ENCODE results near the gene BAG5. TPM values are rescaled to one million over a fixed set of nuclear protein-coding genes. Genes with fewer than 3 reads are reported as not detected.
A peak's percentile ranks its signal among the peaks of the same experiment; 100 is the strongest.

BAG5 gene
- total RNA-seq, 1 donor from 2014 or later = 32.1 TPM

DNA sequence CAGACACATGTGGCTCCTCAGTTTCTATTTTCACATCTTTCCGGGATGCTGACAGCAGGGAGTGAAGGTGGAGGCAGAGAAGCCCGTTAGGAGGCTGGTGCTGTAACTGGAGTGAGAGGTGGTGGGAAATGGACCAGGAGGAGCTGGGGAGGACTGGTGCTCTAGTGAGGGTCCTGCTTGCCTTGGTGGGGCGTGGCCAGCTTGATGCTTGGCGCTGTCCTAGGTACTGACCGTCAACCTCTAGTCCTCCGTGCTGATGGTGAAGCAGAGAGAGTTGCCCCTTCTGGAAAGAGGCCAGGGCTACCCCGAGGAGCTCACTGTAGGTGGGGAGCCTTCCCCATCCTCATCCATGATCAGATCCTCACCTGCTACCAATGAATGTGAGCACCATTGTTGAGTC lies 32.1 kb downstream of the BAG5 start:
- no peaks in the 10 kb centered on the region for H3K9me3 Mint-ChIP-seq
- TF ChIP-seq, protein P1, sequence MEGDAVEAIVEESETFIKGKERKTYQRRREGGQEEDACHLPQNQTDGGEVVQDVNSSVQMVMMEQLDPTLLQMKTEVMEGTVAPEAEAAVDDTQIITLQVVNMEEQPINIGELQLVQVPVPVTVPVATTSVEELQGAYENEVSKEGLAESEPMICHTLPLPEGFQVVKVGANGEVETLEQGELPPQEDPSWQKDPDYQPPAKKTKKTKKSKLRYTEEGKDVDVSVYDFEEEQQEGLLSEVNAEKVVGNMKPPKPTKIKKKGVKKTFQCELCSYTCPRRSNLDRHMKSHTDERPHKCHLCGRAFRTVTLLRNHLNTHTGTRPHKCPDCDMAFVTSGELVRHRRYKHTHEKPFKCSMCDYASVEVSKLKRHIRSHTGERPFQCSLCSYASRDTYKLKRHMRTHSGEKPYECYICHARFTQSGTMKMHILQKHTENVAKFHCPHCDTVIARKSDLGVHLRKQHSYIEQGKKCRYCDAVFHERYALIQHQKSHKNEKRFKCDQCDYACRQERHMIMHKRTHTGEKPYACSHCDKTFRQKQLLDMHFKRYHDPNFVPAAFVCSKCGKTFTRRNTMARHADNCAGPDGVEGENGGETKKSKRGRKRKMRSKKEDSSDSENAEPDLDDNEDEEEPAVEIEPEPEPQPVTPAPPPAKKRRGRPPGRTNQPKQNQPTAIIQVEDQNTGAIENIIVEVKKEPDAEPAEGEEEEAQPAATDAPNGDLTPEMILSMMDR (conservative IDR thresholded peaks at IDR 0.05) = no peak
- H3K4me1 Mint-ChIP-seq = peaks cover 28% of the 10 kb centered on the region
- H3K27ac Mint-ChIP-seq (ENCODE audit: unreplicated experiment) = no peak overlapping the region
- peak overlapping the region; percentile 93 for H3K4me3 Mint-ChIP-seq
- no peak for DNase-seq (ENCODE audit: low read depth, low spot score)
- H3K36me3 Mint-ChIP-seq (ENCODE audit: low read depth) = no peaks in the 10 kb centered on the region
- H3K27me3 Mint-ChIP-seq (ENCODE audit: low read depth) = no peaks in the 10 kb centered on the region

DNA sequence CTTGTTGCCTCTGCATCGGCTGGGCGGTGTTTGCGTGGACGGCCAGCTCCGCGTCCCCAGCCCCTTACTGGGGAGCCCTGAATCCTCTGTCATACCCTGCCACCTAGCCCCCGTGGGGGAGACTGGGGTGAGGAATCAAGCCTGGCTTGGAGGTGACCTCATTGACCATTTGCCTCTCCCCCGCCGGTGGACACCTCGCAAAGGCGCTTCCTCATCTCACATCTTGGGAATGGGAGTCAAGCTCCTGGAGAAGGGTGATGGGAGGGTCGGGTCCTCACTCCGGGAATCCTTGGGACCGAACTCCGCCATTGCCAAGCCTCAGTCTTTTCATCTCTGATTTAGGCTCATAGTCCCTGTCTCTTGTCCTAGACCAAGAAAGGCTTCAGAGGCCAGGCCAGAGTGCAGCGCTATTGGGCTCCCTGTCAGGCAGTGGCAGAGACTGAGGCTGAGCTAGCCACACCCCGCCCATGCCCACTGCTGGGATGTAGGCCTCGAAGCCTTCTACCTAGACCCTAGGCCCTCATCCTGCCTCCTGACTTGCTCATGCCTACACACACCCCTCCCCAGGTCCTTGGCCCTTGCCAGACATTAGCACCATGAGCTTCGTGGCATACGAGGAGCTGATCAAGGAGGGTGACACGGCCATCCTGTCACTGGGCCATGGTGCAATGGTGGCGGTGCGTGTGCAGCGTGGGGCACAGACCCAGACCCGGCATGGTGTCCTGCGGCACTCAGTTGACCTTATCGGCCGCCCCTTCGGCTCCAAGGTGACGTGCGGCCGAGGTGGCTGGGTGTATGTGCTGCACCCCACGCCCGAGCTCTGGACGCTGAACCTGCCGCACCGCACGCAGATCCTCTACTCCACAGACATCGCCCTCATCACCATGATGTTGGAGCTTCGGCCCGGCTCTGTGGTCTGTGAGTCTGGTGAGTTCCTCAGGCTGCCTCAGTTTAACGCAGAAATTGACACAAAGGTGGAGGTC lies 32.8 kb downstream of the BAG5 start:
- Mint-ChIP-seq H3K27ac (ENCODE audit: unreplicated experiment) (peak overlapping the region; percentile 91), H3K36me3 (ENCODE audit: low read depth) (no peaks in the 10 kb centered on the region), H3K9me3 (no peaks in the 10 kb centered on the region), H3K4me1 (peaks cover 28% of the 10 kb centered on the region), H3K27me3 (ENCODE audit: low read depth) (peaks cover 3% of the 10 kb centered on the region), H3K4me3 (peak overlapping the region; percentile 93)
- no peak for DNase-seq (ENCODE audit: low read depth, low spot score)
- TF ChIP-seq, protein P1 (conservative IDR thresholded peaks at IDR 0.05) = no peak

DNA sequence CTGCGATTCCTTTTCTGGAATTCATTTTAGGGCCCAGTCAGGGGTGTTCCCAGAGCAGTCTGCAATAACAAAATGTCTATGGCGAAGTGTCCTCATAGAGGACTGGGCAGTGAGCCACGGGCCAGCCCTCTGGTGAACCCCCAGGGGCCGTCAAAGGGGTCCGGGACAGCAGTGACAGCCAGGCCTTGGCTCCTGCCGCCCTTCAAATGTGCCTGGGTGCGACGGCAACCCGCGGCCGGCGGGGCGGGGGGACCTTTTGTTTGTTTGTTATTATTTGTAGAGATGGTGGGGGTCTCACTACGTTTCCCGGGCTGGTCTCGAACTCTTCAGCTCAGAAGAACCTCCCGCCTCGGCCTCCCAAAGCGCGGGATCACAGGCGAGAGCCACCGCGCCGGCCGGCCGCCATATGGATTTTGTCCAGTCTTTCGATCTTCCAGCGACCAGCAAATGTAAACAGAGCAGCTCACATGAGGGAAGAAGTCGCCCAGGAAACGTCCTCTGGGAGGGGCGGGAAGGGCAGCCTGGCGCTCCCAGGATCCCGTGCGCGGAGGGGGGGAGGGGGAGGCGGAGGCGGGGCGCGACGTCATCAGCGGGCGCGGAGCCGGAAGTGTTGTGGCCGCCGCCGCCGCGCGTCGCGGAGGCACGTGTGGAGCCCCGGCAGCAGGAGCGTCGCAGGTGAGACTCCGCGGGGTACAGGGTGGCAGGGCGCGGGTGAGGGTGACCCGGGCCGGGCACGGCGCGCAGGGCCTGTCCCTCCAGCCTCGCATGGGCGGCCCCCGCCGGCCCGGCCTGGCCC lies 33.7 kb downstream of the BAG5 start, which contains the start of gene TRMT61A:
TRMT61A (plus strand) TSS at position 610 of the 796 bp plus-strand sequence. CDS start 783 bp downstream, outside the sequence.
- peaks cover 32% of the 10 kb centered on the region for H3K4me1 Mint-ChIP-seq
- H3K9me3 Mint-ChIP-seq = no peaks in the 10 kb centered on the region
- peak; percentile 70 for DNase-seq (ENCODE audit: low read depth, low spot score)
- no peaks in the 10 kb centered on the region for H3K36me3 Mint-ChIP-seq (ENCODE audit: low read depth)
- TF ChIP-seq, protein P1 (conservative IDR thresholded peaks at IDR 0.05) = no peak
- peak within 1 kb of the TSS; percentile 99 for H3K27ac Mint-ChIP-seq (ENCODE audit: unreplicated experiment)
- peak within 1 kb of the TSS; percentile 93 for H3K4me3 Mint-ChIP-seq
- H3K27me3 Mint-ChIP-seq (ENCODE audit: low read depth) = peaks cover 6% of the 10 kb centered on the region

DNA sequence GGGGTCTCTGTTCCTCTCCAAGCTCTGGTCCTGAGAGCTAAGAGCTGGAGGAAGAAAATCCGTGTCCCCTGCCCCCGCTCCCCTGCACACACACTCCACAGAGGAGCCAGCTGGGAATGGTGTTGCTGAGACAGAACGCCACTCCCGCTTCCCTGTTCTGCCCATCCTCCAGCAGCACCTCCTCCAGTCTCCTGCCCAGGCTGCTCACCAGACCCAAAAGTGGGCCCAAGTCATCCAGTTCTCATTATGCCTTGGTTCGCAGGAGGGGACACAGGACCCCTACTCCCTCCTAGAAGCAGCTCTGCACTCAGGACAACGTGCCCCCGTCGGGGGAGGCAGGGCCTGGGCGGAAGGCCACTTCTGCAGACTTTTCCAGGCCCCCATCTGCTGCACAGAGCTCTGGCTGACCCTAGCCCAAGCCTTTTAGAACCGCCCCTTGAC lies 34.3 kb downstream of the BAG5 start:
- no peaks in the 10 kb centered on the region for H3K36me3 Mint-ChIP-seq (ENCODE audit: low read depth)
- no peak overlapping the region for H3K27ac Mint-ChIP-seq (ENCODE audit: unreplicated experiment)
- H3K4me3 Mint-ChIP-seq = peak overlapping the region; percentile 93
- TF ChIP-seq, protein P1 (conservative IDR thresholded peaks at IDR 0.05) = no peak
- H3K4me1 Mint-ChIP-seq = peaks cover 37% of the 10 kb centered on the region
- no peak for DNase-seq (ENCODE audit: low read depth, low spot score)
- H3K9me3 Mint-ChIP-seq = no peaks in the 10 kb centered on the region
- H3K27me3 Mint-ChIP-seq (ENCODE audit: low read depth) = peaks cover 13% of the 10 kb centered on the region

DNA sequence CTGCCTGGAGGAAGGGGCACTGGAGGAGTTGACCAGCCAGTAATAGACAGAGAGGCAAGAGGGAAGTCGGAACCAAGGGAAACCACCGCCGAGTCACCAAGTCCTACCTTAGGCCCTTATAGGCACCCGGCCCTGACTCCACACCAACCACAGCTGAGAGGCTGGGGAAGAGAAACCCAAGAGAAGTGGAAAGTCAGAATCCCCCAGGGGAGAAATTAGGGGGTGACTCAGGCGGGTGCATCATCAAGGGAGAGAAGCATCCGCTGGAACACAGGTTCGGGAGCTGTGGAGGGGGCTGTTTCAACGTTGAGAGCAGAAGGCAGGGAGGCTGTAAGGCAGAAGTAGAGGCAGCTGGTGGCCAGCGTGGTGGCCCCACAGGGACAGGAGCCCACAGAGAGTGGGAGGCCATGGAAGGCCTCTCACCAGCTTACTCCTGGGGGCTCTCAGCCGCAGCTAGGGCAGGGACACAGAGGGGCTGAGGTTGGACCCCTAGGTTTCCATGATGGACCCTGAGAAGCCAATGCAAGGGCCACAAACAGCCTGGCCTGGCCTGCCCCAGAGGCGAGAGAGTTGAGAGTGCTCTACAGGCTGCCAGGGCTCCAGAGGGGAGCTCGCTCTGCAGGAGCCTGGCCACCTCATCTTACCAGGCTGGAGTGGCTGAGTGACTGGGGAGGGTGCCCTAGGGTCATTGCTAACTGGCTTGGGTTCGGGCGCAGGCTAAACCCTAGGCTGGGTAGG lies 34.9 kb downstream of the BAG5 start:
- peak overlapping the region; percentile 12 for H3K27ac Mint-ChIP-seq (ENCODE audit: unreplicated experiment)
- H3K4me3 Mint-ChIP-seq = peak overlapping the region; percentile 93
- DNase-seq (ENCODE audit: low read depth, low spot score) = no peak
- peaks cover 13% of the 10 kb centered on the region for H3K27me3 Mint-ChIP-seq (ENCODE audit: low read depth)
- no peaks in the 10 kb centered on the region for H3K9me3 Mint-ChIP-seq
- H3K36me3 Mint-ChIP-seq (ENCODE audit: low read depth) = no peaks in the 10 kb centered on the region
- peaks cover 37% of the 10 kb centered on the region for H3K4me1 Mint-ChIP-seq
- TF ChIP-seq, protein P1 (conservative IDR thresholded peaks at IDR 0.05) = no peak
